IMR-90 (cell line): ENCODE data around the gene LDLRAD3.

Experiments
- BHLHE40 ChIP-seq: fragments of 150-350 bp; IDR thresholded peaks from 2 replicates; pipeline ENCODE4 v1.6.1; 2016; ENCODE audit warnings: mild to moderate bottlenecking, low read depth, low read length
- CEBPB ChIP-seq: IDR thresholded peaks from 2 replicates; pipeline ENCODE4 v1.6.1; 2012; ENCODE audit warnings: low read depth, low read length, improper control_type of control experiment
- MAFK ChIP-seq: IDR thresholded peaks from 2 replicates; pipeline ENCODE4 v1.6.1; 2012; ENCODE audit warnings: low read depth, low read length, improper control_type of control experiment
- MAZ ChIP-seq: IDR thresholded peaks from 2 replicates; pipeline ENCODE4 v1.6.1; 2012; ENCODE audit warnings: low read depth, mild to moderate bottlenecking, low read length, improper control_type of control experiment, moderate library complexity, borderline replicate concordance
- NFE2L2 ChIP-seq: fragments of 150-350 bp; IDR thresholded peaks from 2 replicates; pipeline ENCODE4 v1.6.1; 2016; ENCODE audit warnings: low read depth, mild to moderate bottlenecking, low read length
- POLR2A ChIP-seq: IDR thresholded peaks from 2 replicates; pipeline ENCODE4 v1.6.1; 2012; ENCODE audit warnings: mild to moderate bottlenecking, low read depth, low read length
- TF ChIP-seq, protein P1 (sequence below): conservative IDR thresholded peaks from 2 replicates; pipeline ENCODE4 v1.5.1; 2012; ENCODE audit warnings: mild to moderate bottlenecking, low read depth, low read length, improper control_type of control experiment

DNA sequence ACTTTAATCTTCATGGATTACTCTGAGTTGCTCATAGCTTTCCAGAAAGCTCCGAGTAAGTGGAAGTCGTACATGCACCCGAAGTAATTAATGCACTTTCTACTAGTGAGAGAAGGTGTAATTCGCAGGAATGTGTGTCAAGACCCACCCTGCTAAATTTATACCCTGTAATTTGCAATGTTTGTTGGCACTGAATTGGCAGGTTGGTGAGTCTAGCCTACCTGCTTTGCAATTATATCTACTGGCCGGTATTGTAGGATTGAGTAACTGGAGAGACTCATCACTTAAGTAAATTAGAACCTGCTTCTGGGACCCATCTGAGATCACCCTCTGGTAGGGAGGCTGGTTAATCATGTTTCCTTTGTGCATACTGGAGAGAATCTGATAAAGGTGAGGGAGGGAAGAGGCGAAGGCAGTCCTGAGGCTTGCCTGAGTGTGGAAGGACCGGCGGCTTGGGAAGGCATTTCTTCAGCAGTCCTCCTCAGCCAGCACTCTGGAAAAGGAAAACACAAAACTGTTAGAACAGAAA lies 63.3 kb downstream of the LDLRAD3 start:
- TF ChIP-seq BHLHE40 (no peak), POLR2A (no peak), MAFK (no peak), MAZ (no peak), CEBPB (no peak), NFE2L2 (no peak)
- TF ChIP-seq, protein P1, sequence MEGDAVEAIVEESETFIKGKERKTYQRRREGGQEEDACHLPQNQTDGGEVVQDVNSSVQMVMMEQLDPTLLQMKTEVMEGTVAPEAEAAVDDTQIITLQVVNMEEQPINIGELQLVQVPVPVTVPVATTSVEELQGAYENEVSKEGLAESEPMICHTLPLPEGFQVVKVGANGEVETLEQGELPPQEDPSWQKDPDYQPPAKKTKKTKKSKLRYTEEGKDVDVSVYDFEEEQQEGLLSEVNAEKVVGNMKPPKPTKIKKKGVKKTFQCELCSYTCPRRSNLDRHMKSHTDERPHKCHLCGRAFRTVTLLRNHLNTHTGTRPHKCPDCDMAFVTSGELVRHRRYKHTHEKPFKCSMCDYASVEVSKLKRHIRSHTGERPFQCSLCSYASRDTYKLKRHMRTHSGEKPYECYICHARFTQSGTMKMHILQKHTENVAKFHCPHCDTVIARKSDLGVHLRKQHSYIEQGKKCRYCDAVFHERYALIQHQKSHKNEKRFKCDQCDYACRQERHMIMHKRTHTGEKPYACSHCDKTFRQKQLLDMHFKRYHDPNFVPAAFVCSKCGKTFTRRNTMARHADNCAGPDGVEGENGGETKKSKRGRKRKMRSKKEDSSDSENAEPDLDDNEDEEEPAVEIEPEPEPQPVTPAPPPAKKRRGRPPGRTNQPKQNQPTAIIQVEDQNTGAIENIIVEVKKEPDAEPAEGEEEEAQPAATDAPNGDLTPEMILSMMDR: no peak
